Measurements from ENCODE around the gene SAMD13.

The SAMD13 gene

GRCh38 chr1:84291882-84292655, 9.4 kb upstream of the SAMD13 start:
- POLR2A ChIA-PET, result no interaction called here

GRCh38 chr1:84293766-84294165, 7.7 kb upstream of the SAMD13 start:
- POLR2A ChIA-PET, result no interaction called here
- no peak for DNase-seq (ENCODE audit: low read depth, low spot score)
- H3K4me3 ChIP-seq (ENCODE audit: low read depth, low read length), result no peak overlapping the region
- CTCF ChIA-PET, result no interaction called here
- no peak for TF ChIP-seq CTCF (IDR thresholded peaks at IDR 0.05; ENCODE audit: insufficient read depth, low read length, missing control alignments)

More at GRCh38 chr1:84291882-84292655, 9.4 kb upstream of the SAMD13 start:
- no peak for TF ChIP-seq CTCF (IDR thresholded peaks at IDR 0.05; ENCODE audit: insufficient read depth, low read length, missing control alignments)
- CTCF ChIA-PET, result no interaction called here
- no peak overlapping the region for H3K4me3 ChIP-seq (ENCODE audit: low read depth, low read length)
- DNase-seq (ENCODE audit: low read depth, low spot score), result no peak

GRCh38 chr1:84294751-84295150, 6.8 kb upstream of the SAMD13 start:
- no peak for TF ChIP-seq CTCF (IDR thresholded peaks at IDR 0.05; ENCODE audit: insufficient read depth, low read length, missing control alignments)
- ChIA-PET POLR2A (no interaction called here), CTCF (no interaction called here)
- H3K4me3 ChIP-seq (ENCODE audit: low read depth, low read length), result no peak overlapping the region
- DNase-seq (ENCODE audit: low read depth, low spot score), result no peak

GRCh38 chr1:84297546-84298244, 3.8 kb upstream of the SAMD13 start:
- POLR2A ChIA-PET, result interaction anchor here (0.7 to 1.1 kb wide), 2 partner anchors 26 to 81 kb away, joined by 3 to 4 read pairs; no protein-coding TSS in a partner anchor

GRCh38 chr1:84298328-84298683, 3.2 kb upstream of the SAMD13 start:
- peak overlapping the region; percentile 82 for H3K4me3 ChIP-seq (ENCODE audit: low read depth, low read length)
- CTCF ChIA-PET, result interaction anchor here (0.7 to 2.0 kb wide), 3 partner anchors 9 to 135 kb away, joined by 3 to 7 read pairs (median 6); no protein-coding TSS in a partner anchor
- TF ChIP-seq CTCF (IDR thresholded peaks at IDR 0.05; ENCODE audit: insufficient read depth, low read length, missing control alignments), result no peak
- no peak for DNase-seq (ENCODE audit: low read depth, low spot score)
- POLR2A ChIA-PET, result interaction anchor here (0.7 to 1.1 kb wide), 2 partner anchors 27 to 81 kb away, joined by 3 to 4 read pairs; no protein-coding TSS in a partner anchor

More at GRCh38 chr1:84297546-84298244, 3.8 kb upstream of the SAMD13 start:
- TF ChIP-seq CTCF (IDR thresholded peaks at IDR 0.05; ENCODE audit: insufficient read depth, low read length, missing control alignments), result no peak
- CTCF ChIA-PET, result interaction anchor here (0.7 to 2.0 kb wide), 3 partner anchors 9 to 135 kb away, joined by 3 to 7 read pairs (median 6); no protein-coding TSS in a partner anchor
- no peak overlapping the region; the same call in 1 of the 2 replicates for H3K4me3 ChIP-seq (ENCODE audit: low read depth, low read length)
- no peak for DNase-seq (ENCODE audit: low read depth, low spot score)
